Neural cell (in vitro differentiated cells): Measurements from ENCODE around the gene NRL. TPM values are rescaled to one million over a fixed set of nuclear protein-coding genes. Genes with fewer than 3 reads are reported as not detected.

ENCODE experiments used
- H2AFZ ChIP-seq: fragments of 200-600, 300-800 bp; sonication (generic), shearing (Covaris generic); 2 replicates; pipeline ENCODE4 v1.6.0; 2014; ENCODE audit warnings: low read depth, mild to moderate bottlenecking, antibody characterized with exemption, low read length, moderate library complexity
- H3F3A ChIP-seq: fragments of 200-600 bp; shearing (Covaris generic); 2 replicates; pipeline ENCODE4 v1.6.1; 2016; ENCODE audit warnings: mild to moderate bottlenecking, moderate library complexity, mixed read lengths, antibody characterized with exemption, low read length; ENCODE audit not compliant: insufficient read depth, poor library complexity, severe bottlenecking
- H3K27ac ChIP-seq: fragments of 200-600, 300-800 bp; sonication (generic), shearing (Covaris generic); 2 replicates; pipeline ENCODE4 v1.5.1; 2014; ENCODE audit warnings: mild to moderate bottlenecking, low read length, moderate library complexity
- H3K27me3 ChIP-seq: fragments of 300-800, 200-600 bp; sonication (generic), shearing (Covaris generic); 2 replicates; pipeline ENCODE4 v1.6.0; 2014; ENCODE audit warnings: mild to moderate bottlenecking, low read depth, low read length, moderate library complexity; ENCODE audit not compliant: insufficient read depth
- H3K36me3 ChIP-seq: fragments of 300-800, 200-600 bp; sonication (generic), shearing (Covaris generic); 2 replicates; pipeline ENCODE4 v1.5.1; 2014; ENCODE audit warnings: mild to moderate bottlenecking, antibody characterized with exemption, low read length, moderate library complexity; ENCODE audit not compliant: insufficient read depth
- H3K4me2 ChIP-seq: fragments of 300-800, 200-600 bp; sonication (generic), shearing (Covaris generic); 2 replicates; pipeline ENCODE4 v1.6.0; 2014; ENCODE audit warnings: mild to moderate bottlenecking, low read length
- H3K4me3 ChIP-seq: fragments of 300-800, 200-600 bp; sonication (generic), shearing (Covaris generic); 2 replicates; pipeline ENCODE4 v1.5.1; 2014; ENCODE audit warnings: mild to moderate bottlenecking, low read length, moderate library complexity
- H3K79me2 ChIP-seq: fragments of 200-600 bp; shearing (Covaris generic); replicated peaks from 2 replicates; pipeline ENCODE4 v1.6.0; 2014; ENCODE audit warnings: mild to moderate bottlenecking, low read length, moderate library complexity; ENCODE audit not compliant: insufficient read depth
- H3K9ac ChIP-seq: fragments of 300-800, 200-600 bp; sonication (generic), shearing (Covaris generic); 2 replicates; pipeline ENCODE4 v1.6.1; 2016; ENCODE audit warnings: mild to moderate bottlenecking, low read length, mixed read lengths
- H3K9me2 ChIP-seq: fragments of 200-600 bp; shearing (Covaris generic); 2 replicates; pipeline ENCODE4 v1.6.1; 2016; ENCODE audit warnings: mild to moderate bottlenecking, low read length, mixed read lengths; ENCODE audit not compliant: insufficient read depth
- H3K9me3 ChIP-seq: fragments of 200-600, 300-800 bp; sonication (generic), shearing (Covaris generic); 2 replicates; pipeline ENCODE4 v1.6.1; 2016; ENCODE audit warnings: mild to moderate bottlenecking, mixed run types, low read length, moderate library complexity, mixed read lengths
- H4K20me1 ChIP-seq: fragments of 200-600 bp; shearing (Covaris generic); 2 replicates; pipeline ENCODE4 v1.6.1; 2016; ENCODE audit warnings: mild to moderate bottlenecking, mixed run types; ENCODE audit not compliant: insufficient read depth
- CTCF ChIP-seq: fragments of 450-650 bp; IDR thresholded peaks from 2 replicates; pipeline ENCODE4 v1.5.1; 2014; ENCODE audit warnings: antibody characterized with exemption, mild to moderate bottlenecking, moderate library complexity; ENCODE audit not compliant: poor library complexity, severe bottlenecking
- EP300 ChIP-seq: fragments of 450-650 bp; conservative IDR thresholded peaks from 2 replicates; pipeline ENCODE4 v1.6.1; 2014; ENCODE audit warnings: antibody characterized with exemption, mild to moderate bottlenecking, moderate library complexity; ENCODE audit not compliant: poor library complexity, severe bottlenecking
- EZH2 ChIP-seq: fragments of 200-600, 300-800 bp; shearing (Covaris generic), sonication (generic); IDR thresholded peaks from 2 replicates; pipeline ENCODE4 v1.6.1; 2014; ENCODE audit warnings: antibody characterized with exemption, low read length, borderline replicate concordance, mild to moderate bottlenecking; ENCODE audit not compliant: insufficient read depth, poor library complexity, severe bottlenecking
- MXI1 ChIP-seq: fragments of 450-650 bp; conservative IDR thresholded peaks from 2 replicates; pipeline ENCODE4 v1.6.1; 2014; ENCODE audit warnings: antibody characterized with exemption, mild to moderate bottlenecking; ENCODE audit not compliant: poor library complexity, severe bottlenecking
- POLR2AphosphoS5 ChIP-seq: IDR thresholded peaks from 2 replicates; pipeline ENCODE4 v1.6.1; 2012
- RAD21 ChIP-seq: fragments of 450-650 bp; conservative IDR thresholded peaks from 2 replicates; pipeline ENCODE4 v1.6.1; 2014; ENCODE audit warnings: antibody characterized with exemption, mild to moderate bottlenecking, moderate library complexity
- REST ChIP-seq: IDR thresholded peaks from 2 replicates; pipeline ENCODE4 v1.6.1; 2012; ENCODE audit warnings: borderline replicate concordance
- SMC3 ChIP-seq: fragments of 450-650 bp; conservative IDR thresholded peaks from 2 replicates; pipeline ENCODE4 v1.6.1; 2014; ENCODE audit warnings: antibody characterized with exemption, mild to moderate bottlenecking, moderate library complexity; ENCODE audit not compliant: poor library complexity
- TAF1 ChIP-seq: IDR thresholded peaks from 2 replicates; pipeline ENCODE4 v1.6.1; 2012; ENCODE audit warnings: low read depth
- polyA plus RNA-seq: library from polyadenylated mRNA; depleted of rRNA; stranded (reverse); fragments of >200 nt; gene quantifications from 2 replicates; pipeline ENCODE4 v1.2.3, GENCODE V29; 2014

The NRL gene
- polyA plus RNA-seq, 1 donor from 2014 or later = 9.5 TPM

GRCh38 chr14:24082411-24083080 is 32.2 kb downstream of the NRL start:
- no peak overlapping the region for H2AFZ ChIP-seq
- H3K9ac ChIP-seq = no peak overlapping the region
- H3K4me3 ChIP-seq = no peak overlapping the region
- no peaks in the 10 kb centered on the region for H3K9me2 ChIP-seq
- H3K79me2 ChIP-seq = no peaks in the 10 kb centered on the region
- no peak overlapping the region for H3K4me2 ChIP-seq
- no peaks in the 10 kb centered on the region for H3K27me3 ChIP-seq
- H3K9me3 ChIP-seq = no peaks in the 10 kb centered on the region
- H3K36me3 ChIP-seq = no peaks in the 10 kb centered on the region
- H3F3A ChIP-seq = peaks cover 3% of the 10 kb centered on the region
- no peaks in the 10 kb centered on the region for H4K20me1 ChIP-seq
- TF ChIP-seq REST (no peak), MXI1 (no peak), EP300 (no peak), TAF1 (no peak), RAD21 (no peak), POLR2AphosphoS5 (no peak), SMC3 (no peak), CTCF (no peak), EZH2 (no peak)
- H3K27ac ChIP-seq = no peak overlapping the region

GRCh38 chr14:24081739-24082211 is 33.0 kb downstream of the NRL start:
- Histone ChIP-seq H3K27ac (peak overlapping the region; percentile 79), H3K9ac (peak overlapping the region; percentile 71)

More at GRCh38 chr14:24081739-24082211, 33.0 kb downstream of the NRL start:
- H4K20me1 ChIP-seq = no peaks in the 10 kb centered on the region
- H3K27me3 ChIP-seq = no peaks in the 10 kb centered on the region
- H3K79me2 ChIP-seq = no peaks in the 10 kb centered on the region
- H2AFZ ChIP-seq = peak overlapping the region; percentile 45
- no peak overlapping the region for H3K4me2 ChIP-seq
- H3K9me2 ChIP-seq = no peaks in the 10 kb centered on the region
- H3F3A ChIP-seq = peaks cover 3% of the 10 kb centered on the region
- H3K4me3 ChIP-seq = peak overlapping the region; percentile 68
- H3K9me3 ChIP-seq = no peaks in the 10 kb centered on the region
- TF ChIP-seq EZH2 (no peak), RAD21 (no peak), REST (no peak), MXI1 (no peak), EP300 (no peak), SMC3 (no peak), CTCF (no peak), TAF1 (no peak), POLR2AphosphoS5 (no peak)
- no peaks in the 10 kb centered on the region for H3K36me3 ChIP-seq
